Suprapubic skin (tissue), 4 donors: Measurements from ENCODE around the gene EYS. TPM values are rescaled to one million over a fixed set of nuclear protein-coding genes. Genes with fewer than 3 reads are reported as not detected.

ENCODE experiments used
- DNase-seq, 2 donors: peaks; one replicate each; pipeline ENCODE4 v3.0.0-alpha.2; 2019; ENCODE audit warnings: low spot score in 2 of 2
- H3K27ac ChIP-seq: fragments of 200-600 bp; sonication (generic); one replicate; pipeline ENCODE4 v1.5.1; 2019
- H3K27me3 ChIP-seq: fragments of 200-600 bp; sonication (generic); one replicate; pipeline ENCODE4 v1.5.1; 2019
- H3K36me3 ChIP-seq: fragments of 200-600 bp; sonication (generic); one replicate; pipeline ENCODE4 v1.5.1; 2019
- H3K4me1 ChIP-seq: fragments of 200-600 bp; sonication (generic); one replicate; pipeline ENCODE4 v1.5.1; 2019
- H3K4me3 ChIP-seq: fragments of 200-600 bp; sonication (generic); one replicate; pipeline ENCODE4 v1.5.1; 2019; ENCODE audit warnings: mild to moderate bottlenecking
- H3K9me3 ChIP-seq: fragments of 200-600 bp; sonication (generic); one replicate; pipeline ENCODE4 v1.5.1; 2019
- EP300 ChIP-seq: sonication (generic); formaldehyde crosslinking; IDR thresholded peaks from one replicate; pipeline ENCODE4 v1.6.1; 2017; ENCODE audit warnings: antibody characterized with exemption
- POLR2A ChIP-seq, 2 donors: fragments of 450-650 bp; IDR thresholded peaks; one replicate each; pipeline ENCODE4 v1.6.1; 2017; ENCODE audit warnings: antibody characterized with exemption in 2 of 2, mild to moderate bottlenecking in 2 of 2, moderate library complexity in 2 of 2
- POLR2AphosphoS5 ChIP-seq, 3 donors: sonication (generic); formaldehyde crosslinking; IDR thresholded peaks; one replicate each; pipeline ENCODE4 v1.6.1; 2017; ENCODE audit warnings: antibody characterized with exemption in 3 of 3
- WGBS: methylation state at CpG from one replicate; pipeline ENCODE4 v1.1.5; 2018; 5-methylcytosine and 5-hydroxymethylcytosine counted together
- total RNA-seq, 4 donors: library from RNA; depleted of rRNA; stranded (reverse); fragments of >200 nt; gene quantifications; one replicate each; pipeline ENCODE4 v1.1.0, GENCODE V29; 2016
- TF ChIP-seq, protein P1 (sequence below), 2 donors: fragments of 200-600 bp in 1 of 2; fragments of 450-650 bp in 1 of 2; sonication (generic) in 1 of 2; IDR thresholded peaks; one replicate each; pipeline ENCODE4 v1.5.1; 2016 to 2019; ENCODE audit warnings: antibody characterized with exemption in 2 of 2, mild to moderate bottlenecking in 1 of 2, moderate library complexity in 1 of 2

EYS gene
- total RNA-seq, 4 donors from 2014 or later = not detected

DNA sequence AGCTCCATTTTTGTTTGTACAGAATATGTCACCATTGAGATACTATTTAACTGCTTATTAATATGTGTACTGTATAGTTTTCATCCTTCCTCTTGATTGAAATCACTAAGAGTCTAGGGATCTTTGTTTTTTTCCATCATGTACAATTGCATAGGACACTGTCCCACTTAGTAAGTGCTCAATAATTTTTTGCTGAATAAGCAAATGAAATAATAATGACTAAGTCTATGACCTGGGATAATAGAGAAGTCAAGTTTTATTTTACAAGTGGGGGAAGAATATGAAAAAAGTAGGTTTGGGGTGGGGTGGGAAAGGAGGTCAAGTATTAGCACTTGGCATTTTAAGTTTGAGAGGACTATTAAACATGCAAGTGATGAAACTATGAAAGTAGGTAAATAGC lies 4.5 kb upstream of the EYS start:
- no peak for DNase-seq
- TF ChIP-seq POLR2AphosphoS5 (IDR thresholded peaks at IDR 0.05) = no peak
- TF ChIP-seq, protein P1, sequence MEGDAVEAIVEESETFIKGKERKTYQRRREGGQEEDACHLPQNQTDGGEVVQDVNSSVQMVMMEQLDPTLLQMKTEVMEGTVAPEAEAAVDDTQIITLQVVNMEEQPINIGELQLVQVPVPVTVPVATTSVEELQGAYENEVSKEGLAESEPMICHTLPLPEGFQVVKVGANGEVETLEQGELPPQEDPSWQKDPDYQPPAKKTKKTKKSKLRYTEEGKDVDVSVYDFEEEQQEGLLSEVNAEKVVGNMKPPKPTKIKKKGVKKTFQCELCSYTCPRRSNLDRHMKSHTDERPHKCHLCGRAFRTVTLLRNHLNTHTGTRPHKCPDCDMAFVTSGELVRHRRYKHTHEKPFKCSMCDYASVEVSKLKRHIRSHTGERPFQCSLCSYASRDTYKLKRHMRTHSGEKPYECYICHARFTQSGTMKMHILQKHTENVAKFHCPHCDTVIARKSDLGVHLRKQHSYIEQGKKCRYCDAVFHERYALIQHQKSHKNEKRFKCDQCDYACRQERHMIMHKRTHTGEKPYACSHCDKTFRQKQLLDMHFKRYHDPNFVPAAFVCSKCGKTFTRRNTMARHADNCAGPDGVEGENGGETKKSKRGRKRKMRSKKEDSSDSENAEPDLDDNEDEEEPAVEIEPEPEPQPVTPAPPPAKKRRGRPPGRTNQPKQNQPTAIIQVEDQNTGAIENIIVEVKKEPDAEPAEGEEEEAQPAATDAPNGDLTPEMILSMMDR (IDR thresholded peaks at IDR 0.05) = no peak
- no peak for TF ChIP-seq EP300
- Histone ChIP-seq H3K4me3 (no peak overlapping the region), H3K9me3 (no peaks in the 10 kb centered on the region), H3K4me1 (no peaks in the 10 kb centered on the region), H3K27ac (no peak overlapping the region), H3K36me3 (no peaks in the 10 kb centered on the region), H3K27me3 (no peaks in the 10 kb centered on the region)

- H3K36me3 ChIP-seq = no peaks in the 10 kb centered on the region
- no peaks in the 10 kb centered on the region for H3K9me3 ChIP-seq
- 97% methylated on average over 5 of the region's 5 CpGs for WGBS
- no peaks in the 10 kb centered on the region for H3K27me3 ChIP-seq
- TF ChIP-seq EP300 = no peak
- no peak for TF ChIP-seq POLR2A (IDR thresholded peaks at IDR 0.05)
- no peak for TF ChIP-seq POLR2AphosphoS5 (IDR thresholded peaks at IDR 0.05)
- TF ChIP-seq, protein P1 (IDR thresholded peaks at IDR 0.05) = no peak
- no peak overlapping the region for H3K4me3 ChIP-seq
- no peaks in the 10 kb centered on the region for H3K4me1 ChIP-seq
- no peak overlapping the region for H3K27ac ChIP-seq
- DNase-seq = no peak
Measured at GRCh38 chr6:65709099-65709830, 2.2 kb upstream of the EYS start.

GRCh38 chr6:65708162-65708561 lies 1.1 kb upstream of the EYS start:
- no peaks in the 10 kb centered on the region for H3K36me3 ChIP-seq
- 98% methylated on average over 1 of the region's 1 CpG for WGBS
- H3K27me3 ChIP-seq = no peaks in the 10 kb centered on the region
- no peak for DNase-seq
- no peaks in the 10 kb centered on the region for H3K9me3 ChIP-seq
- H3K4me3 ChIP-seq = no peak overlapping the region
- H3K4me1 ChIP-seq = no peaks in the 10 kb centered on the region
- no peak for TF ChIP-seq EP300
- TF ChIP-seq POLR2A (IDR thresholded peaks at IDR 0.05) = no peak
- TF ChIP-seq POLR2AphosphoS5 (IDR thresholded peaks at IDR 0.05) = no peak
- TF ChIP-seq, protein P1 (IDR thresholded peaks at IDR 0.05) = no peak
- no peak overlapping the region for H3K27ac ChIP-seq

DNA sequence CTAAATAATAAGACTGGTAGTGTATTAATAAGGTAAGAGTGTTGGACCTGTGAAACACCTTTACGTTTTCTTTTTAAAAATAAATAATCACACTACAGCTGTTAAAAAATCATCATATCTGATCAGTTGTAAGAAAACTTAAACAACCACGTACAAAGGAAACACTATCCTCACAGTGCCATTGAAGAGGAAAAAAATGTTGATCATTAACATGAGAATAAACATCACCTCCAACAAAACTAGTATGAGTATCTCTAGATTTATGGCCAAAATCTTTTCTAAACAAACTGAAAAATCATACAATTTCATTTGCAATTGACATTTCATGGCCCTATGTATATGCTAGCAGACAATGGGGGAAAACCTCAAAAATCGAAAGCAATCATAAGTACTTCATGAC lies 590 bp downstream of the EYS start:
- H3K27ac ChIP-seq = no peak overlapping the region
- H3K4me3 ChIP-seq = no peak overlapping the region
- no peaks in the 10 kb centered on the region for H3K36me3 ChIP-seq
- TF ChIP-seq, protein P1 (IDR thresholded peaks at IDR 0.05) = no peak
- TF ChIP-seq POLR2A (IDR thresholded peaks at IDR 0.05) = no peak
- no peak for TF ChIP-seq EP300
- no peak for TF ChIP-seq POLR2AphosphoS5 (IDR thresholded peaks at IDR 0.05)
- no peaks in the 10 kb centered on the region for H3K4me1 ChIP-seq
- H3K27me3 ChIP-seq = no peaks in the 10 kb centered on the region
- WGBS = 89% methylated on average over 3 of the region's 3 CpGs
- DNase-seq = no peak
- no peaks in the 10 kb centered on the region for H3K9me3 ChIP-seq

- no peak overlapping the region for H3K4me3 ChIP-seq
- H3K36me3 ChIP-seq = no peaks in the 10 kb centered on the region
- TF ChIP-seq, protein P1 (IDR thresholded peaks at IDR 0.05) = no peak
- no peak for TF ChIP-seq POLR2AphosphoS5 (IDR thresholded peaks at IDR 0.05)
- no peak for TF ChIP-seq EP300
- no peak for TF ChIP-seq POLR2A (IDR thresholded peaks at IDR 0.05)
- H3K9me3 ChIP-seq = no peaks in the 10 kb centered on the region
- no peaks in the 10 kb centered on the region for H3K4me1 ChIP-seq
- no peak for DNase-seq
- H3K27ac ChIP-seq = no peak overlapping the region
- no peaks in the 10 kb centered on the region for H3K27me3 ChIP-seq
- 89% methylated on average over 1 of the region's 1 CpG for WGBS
Measured at GRCh38 chr6:65701325-65701724, 5.7 kb downstream of the EYS start.
